Left lung (tissue), 10 donors: ENCODE measurements around the gene MAP1LC3B2. TPM values are rescaled to one million over a fixed set of nuclear protein-coding genes. Genes with fewer than 3 reads are reported as not detected.
A peak's percentile ranks its signal among the peaks of the same experiment; 100 is the strongest.

Source experiments
- ATAC-seq: fragments of 200-7000 bp; cut with Tn5 transposase; one replicate; pipeline ENCODE4 v1.9.1; 2020; ENCODE audit warnings: moderate library complexity
- DNase-seq, 4 donors: peaks; one replicate each; pipeline ENCODE4 v3.0.0-alpha.2; 2013 to 2020
- H3K27ac ChIP-seq, 2 donors: fragments of 200-600 bp; sonication (generic) in 1 of 2; one replicate each; pipeline versions ENCODE4 v1.5.0 to v1.8.0; 2020 to 2021
- H3K27me3 ChIP-seq, 2 donors: fragments of 200-600 bp; sonication (generic) in 1 of 2; one replicate each; pipeline versions ENCODE4 v1.5.0 to v1.8.0; 2020 to 2021
- H3K36me3 ChIP-seq, 2 donors: fragments of 200-600 bp; sonication (generic) in 1 of 2; one replicate each; pipeline versions ENCODE4 v1.5.0 to v1.8.0; 2020 to 2021
- H3K4me1 ChIP-seq, 2 donors: fragments of 200-600 bp; one replicate each; pipeline ENCODE4 v1.8.0; 2021
- H3K4me3 ChIP-seq, 2 donors: fragments of 200-600 bp; sonication (generic) in 1 of 2; one replicate each; pipeline versions ENCODE4 v1.5.0 to v1.8.0; 2020 to 2021; ENCODE audit warnings: mild to moderate bottlenecking in 1 of 2
- H3K9me3 ChIP-seq, 2 donors: fragments of 200-600 bp; sonication (generic) in 1 of 2; one replicate each; pipeline versions ENCODE4 v1.5.0 to v1.8.0; 2020 to 2021
- CTCF ChIP-seq, 2 donors: fragments of 200-600 bp; sonication (generic) in 1 of 2; IDR thresholded peaks; one replicate each; pipeline versions ENCODE4 v1.5.0 to v1.8.0; 2021; ENCODE audit warnings: antibody characterized with exemption in 2 of 2
- intact Hi-C, 2 donors: fragments of 100-400 bp; cut with DNase I; formaldehyde crosslinking; loops; one replicate each; pipeline versions ENCODE4 v1.11.2 to v1.14.2; 2022
- polyA plus RNA-seq, 6 donors: library from polyadenylated mRNA; unstranded; fragments of 120-200 nt; gene quantifications; one replicate each; pipeline ENCODE4 v1.2.1, GENCODE V29; 2013; ENCODE audit not compliant: insufficient read length in 6 of 6
- total RNA-seq, 2 donors: library from RNA; stranded (reverse); fragmentation: NEBNext Ultra II Directional; extraction: Animal tissue kit (Norgen Biotek cat#: 25700); gene quantifications; one replicate each; pipeline ENCODE4 v1.2.1, GENCODE V29; 2021
- donor health status: DM: no; HTN: yes; CAD: no.
- donor health status: DM: no; HTN: no; CAD: no.

Gene MAP1LC3B2
- total and polyA plus RNA-seq, 8 donors, result 1.5 to 10.5 (median 5.5) TPM; not detected in 1

GRCh38 chr12:116604178-116604895 is 45.2 kb downstream of the MAP1LC3B2 start:
- no peak for DNase-seq
- H3K4me3 ChIP-seq, result no peak overlapping the region

GRCh38 chr12:116604951-116605641 is 45.9 kb downstream of the MAP1LC3B2 start:
- Histone ChIP-seq H3K4me3 (no peak overlapping the region), H3K4me1 (peaks cover 8 to 34% of the 10 kb centered on the region in 2 donors), H3K27me3 (no peaks in the 10 kb centered on the region), H3K27ac (no peak overlapping the region), H3K9me3 (no peaks in the 10 kb centered on the region), H3K36me3 (no peaks in the 10 kb centered on the region)
- intact Hi-C loops, result loop anchor here in 1 of 2 donors (10.0 kb wide), 1 partner anchor 460 kb away; no protein-coding TSS in a partner anchor
- TF ChIP-seq CTCF (IDR thresholded peaks at IDR 0.05), result no peak
- ATAC-seq (peak; percentile 38), DNase-seq (no peak)

More at GRCh38 chr12:116604178-116604895, 45.2 kb downstream of the MAP1LC3B2 start:
- Histone ChIP-seq H3K4me1 (peaks cover 4 to 39% of the 10 kb centered on the region in 2 donors), H3K36me3 (no peaks in the 10 kb centered on the region), H3K27me3 (no peaks in the 10 kb centered on the region), H3K27ac (no peak overlapping the region), H3K9me3 (no peaks in the 10 kb centered on the region)
- TF ChIP-seq CTCF (IDR thresholded peaks at IDR 0.05), result no peak
- ATAC-seq, result no peak
- intact Hi-C loops, result loop anchor here in 1 of 2 donors (10.0 kb wide), 1 partner anchor 460 kb away; no protein-coding TSS in a partner anchor

DNA sequence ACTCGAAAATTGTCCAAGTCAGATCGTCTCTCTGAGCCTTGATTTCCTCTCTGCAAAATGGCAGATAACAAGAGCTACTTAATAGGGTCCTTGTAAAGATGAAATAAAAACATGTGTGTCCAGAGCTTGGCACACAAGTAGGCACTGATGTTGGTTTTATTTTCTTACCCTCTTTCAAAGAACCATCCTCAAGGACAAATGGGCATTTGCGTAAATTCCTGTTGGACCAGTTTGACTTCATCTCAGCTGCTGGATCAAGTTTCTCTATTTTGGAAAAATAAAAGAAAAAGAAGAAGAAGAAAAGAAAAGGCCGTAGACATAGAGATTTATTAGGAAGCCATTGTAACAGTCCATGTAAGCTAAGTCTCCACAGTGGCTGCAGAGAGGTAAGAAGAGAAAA is 47.2 kb downstream of the MAP1LC3B2 start:
- no peaks in the 10 kb centered on the region for H3K27me3 ChIP-seq
- no peaks in the 10 kb centered on the region for H3K36me3 ChIP-seq
- no peak overlapping the region for H3K4me3 ChIP-seq
- intact Hi-C loops, result loop anchor here in 1 of 2 donors (10.0 kb wide), 1 partner anchor 462 kb away; no protein-coding TSS in a partner anchor
- no peak for DNase-seq
- no peak for TF ChIP-seq CTCF (IDR thresholded peaks at IDR 0.05)
- no peak for ATAC-seq
- no peak overlapping the region for H3K27ac ChIP-seq
- H3K9me3 ChIP-seq, result no peaks in the 10 kb centered on the region
- H3K4me1 ChIP-seq, result peaks cover 8 to 28% of the 10 kb centered on the region in 2 donors

DNA sequence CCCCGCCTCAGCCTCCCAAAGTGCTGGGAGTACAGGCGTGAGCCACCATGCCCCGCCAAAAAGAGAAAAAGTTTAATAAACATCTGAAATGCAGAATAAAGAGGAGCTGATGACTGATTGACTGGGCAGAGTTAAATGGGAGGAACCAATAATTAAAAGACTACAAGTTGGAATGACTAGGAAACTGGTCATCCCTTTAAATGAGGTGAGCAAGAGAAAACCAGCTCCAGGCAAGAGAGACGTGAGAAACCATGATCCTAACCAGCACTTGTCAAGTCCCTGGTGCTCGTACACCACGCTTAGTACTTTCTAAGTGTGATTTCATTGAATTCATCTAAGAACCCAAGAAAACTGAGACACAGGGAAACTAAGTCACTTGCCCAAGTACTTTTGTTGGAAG is 47.9 kb downstream of the MAP1LC3B2 start:
- intact Hi-C loops, result loop anchor here in 1 of 2 donors (10.0 kb wide), 1 partner anchor 462 kb away; no protein-coding TSS in a partner anchor
- H3K9me3 ChIP-seq, result no peaks in the 10 kb centered on the region
- ATAC-seq (no peak), DNase-seq (no peak)
- H3K36me3 ChIP-seq, result no peaks in the 10 kb centered on the region
- H3K27ac ChIP-seq, result no peak overlapping the region
- H3K4me1 ChIP-seq, result peaks cover 5 to 21% of the 10 kb centered on the region in 2 donors
- no peak for TF ChIP-seq CTCF (IDR thresholded peaks at IDR 0.05)
- H3K4me3 ChIP-seq, result no peak overlapping the region
- no peaks in the 10 kb centered on the region for H3K27me3 ChIP-seq
